Measurements from ENCODE around the gene HDDC3. TPM values are rescaled to one million over a fixed set of nuclear protein-coding genes. Genes with fewer than 3 reads are reported as not detected.
A peak's percentile ranks its signal among the peaks of the same experiment; 100 is the strongest.

The HDDC3 gene
- polyA plus RNA-seq, 3 donors, result 11.6 to 19.7 (median 14.8) TPM

- H3K9ac ChIP-seq (ENCODE audit: insufficient read depth, low read length, poor library complexity, severe bottlenecking), result no peak overlapping the region
- H3K4me1 ChIP-seq (ENCODE audit: control insufficient read depth in 1 of 2, insufficient read depth in 2 of 2, low read length in 2 of 2), result peaks cover 8 to 13% of the 10 kb centered on the region in 2 donors
- peaks cover 10% of the 10 kb centered on the region for H3K4me1 Mint-ChIP-seq
- no peak overlapping the region for H3K4me3 ChIP-seq (replicated peaks in 1 of 3; ENCODE audit: low read depth in 2 of 3, low read length in 3 of 3)
- H3K9me3 Mint-ChIP-seq, result peaks cover 0 to 4% (median 0%) of the 10 kb centered on the region in 7 donors
- TF ChIP-seq CTCF (IDR thresholded peaks at IDR 0.05), result no peak
- no peaks in the 10 kb centered on the region for H3K79me2 ChIP-seq (ENCODE audit: insufficient read depth, low read length)
- no peak overlapping the region for H3K4me3 Mint-ChIP-seq
- H3K36me3 Mint-ChIP-seq, result peaks cover 79 to 93% of the 10 kb centered on the region in 2 donors
- peak overlapping the region in 1 of 7 donors; percentile 16 for H3K27ac Mint-ChIP-seq
- no peaks in the 10 kb centered on the region for H4K20me1 ChIP-seq (ENCODE audit: insufficient read depth, low read length)
- intact Hi-C loops (cut with micrococcal nuclease), result no loop called here
- H3K4me2 ChIP-seq (replicated peaks; ENCODE audit: extremely low read depth, low read length, poor library complexity, severe bottlenecking), result no peak overlapping the region
- H3K9me3 ChIP-seq (replicated peaks in 1 of 2; ENCODE audit: control insufficient read depth in 1 of 2, insufficient read depth in 1 of 2, low read length in 2 of 2), result no peaks in the 10 kb centered on the region
- peaks cover 75 to 93% of the 10 kb centered on the region in 2 donors for H3K36me3 ChIP-seq (replicated peaks in 1 of 2; ENCODE audit: control insufficient read depth in 1 of 2, insufficient read depth in 2 of 2, low read length in 2 of 2)
- no peaks in the 10 kb centered on the region for H3K27me3 Mint-ChIP-seq (ENCODE audit: low read depth in 3 of 3)
- 86% methylated on average over 8 of the region's 8 CpGs for WGBS (ENCODE audit: insufficient coverage)
- no peak overlapping the region for H3K27ac ChIP-seq (ENCODE audit: low read depth in 1 of 2, low read length in 2 of 2)
- DNase-seq, result no peak
- H2AFZ ChIP-seq (ENCODE audit: insufficient read depth, low read depth, low read length, poor library complexity, severe bottlenecking), result no peak overlapping the region
- no peaks in the 10 kb centered on the region for H3K27me3 ChIP-seq (ENCODE audit: control insufficient read depth in 2 of 2, insufficient read depth in 2 of 2, low read length in 2 of 2)
Observed at GRCh38 chr15:90946941-90947576, 14.7 kb upstream of the HDDC3 start.

- H3K27me3 Mint-ChIP-seq (ENCODE audit: low read depth in 3 of 3), result no peaks in the 10 kb centered on the region
- H3K4me3 Mint-ChIP-seq, result no peak overlapping the region
- no peak for TF ChIP-seq CTCF (IDR thresholded peaks at IDR 0.05)
- Histone ChIP-seq H3K27me3 (ENCODE audit: control insufficient read depth in 2 of 2, insufficient read depth in 2 of 2, low read length in 2 of 2) (no peaks in the 10 kb centered on the region), H3K9me3 (replicated peaks in 1 of 2; ENCODE audit: control insufficient read depth in 1 of 2, insufficient read depth in 1 of 2, low read length in 2 of 2) (no peaks in the 10 kb centered on the region), H3K27ac (ENCODE audit: low read depth in 1 of 2, low read length in 2 of 2) (no peak overlapping the region), H3K9ac (ENCODE audit: insufficient read depth, low read length, poor library complexity, severe bottlenecking) (no peak overlapping the region), H3K36me3 (replicated peaks in 1 of 2; ENCODE audit: control insufficient read depth in 1 of 2, insufficient read depth in 2 of 2, low read length in 2 of 2) (peaks cover 73 to 93% of the 10 kb centered on the region in 2 donors), H3K79me2 (ENCODE audit: insufficient read depth, low read length) (no peaks in the 10 kb centered on the region), H2AFZ (ENCODE audit: insufficient read depth, low read depth, low read length, poor library complexity, severe bottlenecking) (no peak overlapping the region), H4K20me1 (ENCODE audit: insufficient read depth, low read length) (no peaks in the 10 kb centered on the region), H3K4me1 (ENCODE audit: control insufficient read depth in 1 of 2, insufficient read depth in 2 of 2, low read length in 2 of 2) (peaks cover 8 to 13% of the 10 kb centered on the region in 2 donors), H3K4me2 (replicated peaks; ENCODE audit: extremely low read depth, low read length, poor library complexity, severe bottlenecking) (no peak overlapping the region), H3K4me3 (replicated peaks in 1 of 3; ENCODE audit: low read depth in 2 of 3, low read length in 3 of 3) (no peak overlapping the region)
- peaks cover 10% of the 10 kb centered on the region for H3K4me1 Mint-ChIP-seq
- over 99% methylated on average over 12 of the region's 16 CpGs for WGBS (ENCODE audit: insufficient coverage)
- intact Hi-C loops (cut with micrococcal nuclease), result no loop called here
- peaks cover 0 to 4% (median 0%) of the 10 kb centered on the region in 7 donors for H3K9me3 Mint-ChIP-seq
- no peak for DNase-seq
- H3K36me3 Mint-ChIP-seq, result peaks cover 78 to 93% of the 10 kb centered on the region in 2 donors
- H3K27ac Mint-ChIP-seq, result no peak overlapping the region
Observed at GRCh38 chr15:90946538-90946937, 14.2 kb upstream of the HDDC3 start.
